Effector memory CD4-positive, alpha-beta T cell (primary cell): ENCODE data around the gene ERCC2.

Source experiments
- DNase-seq, 3 donors: peaks; one replicate each; pipeline ENCODE4 v3.0.0-alpha.2; 2020
- H3K27ac ChIP-seq: 2 replicates; pipeline ENCODE4 v1.7.0; 2013; ENCODE audit warnings: mild to moderate bottlenecking, low read length, moderate library complexity; ENCODE audit not compliant: insufficient read depth, poor library complexity, severe bottlenecking
- H3K27me3 ChIP-seq: replicated peaks from 2 replicates; pipeline ENCODE4 v1.7.0; 2013; ENCODE audit warnings: mild to moderate bottlenecking, low read length; ENCODE audit not compliant: insufficient read depth, control insufficient read depth, poor library complexity, severe bottlenecking
- H3K36me3 ChIP-seq: 2 replicates; pipeline ENCODE4 v1.7.0; 2013; ENCODE audit warnings: mild to moderate bottlenecking, low read length, moderate library complexity; ENCODE audit not compliant: control insufficient read depth, insufficient read depth
- H3K4me1 ChIP-seq: 2 replicates; pipeline ENCODE4 v1.7.0; 2013; ENCODE audit warnings: low read length, mild to moderate bottlenecking; ENCODE audit not compliant: control insufficient read depth, insufficient read depth, poor library complexity, severe bottlenecking
- H3K4me3 ChIP-seq: 2 replicates; pipeline ENCODE4 v1.7.0; 2013; ENCODE audit warnings: low read length, low read depth, mild to moderate bottlenecking; ENCODE audit not compliant: insufficient read depth, poor library complexity, severe bottlenecking
- H3K9me3 ChIP-seq: 2 replicates; pipeline ENCODE4 v1.7.0; 2013; ENCODE audit warnings: mild to moderate bottlenecking, low read length, moderate library complexity; ENCODE audit not compliant: control insufficient read depth

Gene ERCC2

GRCh38 chr19:45355910-45356309, 14.5 kb downstream of the ERCC2 start:
- H3K36me3 ChIP-seq = peaks cover 7% of the 10 kb centered on the region
- no peak for DNase-seq
- H3K4me1 ChIP-seq = no peaks in the 10 kb centered on the region
- H3K4me3 ChIP-seq = no peak overlapping the region
- no peak overlapping the region for H3K27ac ChIP-seq
- no peaks in the 10 kb centered on the region for H3K27me3 ChIP-seq
- no peaks in the 10 kb centered on the region for H3K9me3 ChIP-seq

- DNase-seq = no peak
- H3K9me3 ChIP-seq = no peaks in the 10 kb centered on the region
- H3K36me3 ChIP-seq = peaks cover 7% of the 10 kb centered on the region
- no peaks in the 10 kb centered on the region for H3K4me1 ChIP-seq
- no peak overlapping the region for H3K27ac ChIP-seq
- H3K27me3 ChIP-seq = no peaks in the 10 kb centered on the region
- H3K4me3 ChIP-seq = no peak overlapping the region
Observed at GRCh38 chr19:45355402-45355801, 15.0 kb downstream of the ERCC2 start.

GRCh38 chr19:45354241-45354842, 16.0 kb downstream of the ERCC2 start:
- Histone ChIP-seq H3K27ac (no peak overlapping the region), H3K27me3 (no peaks in the 10 kb centered on the region), H3K4me3 (no peak overlapping the region), H3K9me3 (no peaks in the 10 kb centered on the region), H3K36me3 (peaks cover 7% of the 10 kb centered on the region), H3K4me1 (no peaks in the 10 kb centered on the region)
- no peak for DNase-seq

GRCh38 chr19:45352914-45353796, 17.2 kb downstream of the ERCC2 start:
- Histone ChIP-seq H3K27me3 (no peaks in the 10 kb centered on the region), H3K4me3 (no peak overlapping the region), H3K4me1 (no peaks in the 10 kb centered on the region), H3K36me3 (peaks cover 4% of the 10 kb centered on the region), H3K27ac (no peak overlapping the region), H3K9me3 (no peaks in the 10 kb centered on the region)
- DNase-seq = no peak

GRCh38 chr19:45352471-45352870, 17.9 kb downstream of the ERCC2 start:
- Histone ChIP-seq H3K36me3 (peaks cover 4% of the 10 kb centered on the region), H3K4me1 (no peaks in the 10 kb centered on the region), H3K9me3 (no peaks in the 10 kb centered on the region), H3K27me3 (no peaks in the 10 kb centered on the region), H3K27ac (no peak overlapping the region), H3K4me3 (no peak overlapping the region)
- no peak for DNase-seq

- Histone ChIP-seq H3K27me3 (no peaks in the 10 kb centered on the region), H3K9me3 (no peaks in the 10 kb centered on the region), H3K4me1 (no peaks in the 10 kb centered on the region), H3K4me3 (no peak overlapping the region), H3K36me3 (peaks cover 4% of the 10 kb centered on the region), H3K27ac (no peak overlapping the region)
- DNase-seq = no peak
Observed at GRCh38 chr19:45352062-45352461, 18.3 kb downstream of the ERCC2 start.

- no peak overlapping the region for H3K4me3 ChIP-seq
- H3K9me3 ChIP-seq = no peaks in the 10 kb centered on the region
- H3K36me3 ChIP-seq = peaks cover 4% of the 10 kb centered on the region
- peaks cover 1% of the 10 kb centered on the region for H3K27me3 ChIP-seq
- H3K27ac ChIP-seq = no peak overlapping the region
- no peaks in the 10 kb centered on the region for H3K4me1 ChIP-seq
- DNase-seq = no peak
Observed at GRCh38 chr19:45351401-45351952, 18.9 kb downstream of the ERCC2 start.

GRCh38 chr19:45350477-45351058, 19.8 kb downstream of the ERCC2 start:
- H3K4me1 ChIP-seq = no peaks in the 10 kb centered on the region
- no peak overlapping the region for H3K27ac ChIP-seq
- H3K36me3 ChIP-seq = peaks cover 4% of the 10 kb centered on the region
- no peak overlapping the region for H3K4me3 ChIP-seq
- no peaks in the 10 kb centered on the region for H3K9me3 ChIP-seq
- no peak for DNase-seq
- peaks cover 6% of the 10 kb centered on the region for H3K27me3 ChIP-seq

- Histone ChIP-seq H3K36me3 (peaks cover 4% of the 10 kb centered on the region), H3K27me3 (peaks cover 6% of the 10 kb centered on the region)
Observed at GRCh38 chr19:45349430-45349941, 20.9 kb downstream of the ERCC2 start.

GRCh38 chr19:45349126-45349415, 21.3 kb downstream of the ERCC2 start:
- Histone ChIP-seq H3K27ac (no peak overlapping the region), H3K4me1 (no peaks in the 10 kb centered on the region), H3K36me3 (peaks cover 4% of the 10 kb centered on the region), H3K4me3 (no peak overlapping the region), H3K27me3 (peaks cover 6% of the 10 kb centered on the region), H3K9me3 (no peaks in the 10 kb centered on the region)
- DNase-seq = no peak

More at GRCh38 chr19:45349430-45349941, 20.9 kb downstream of the ERCC2 start:
- no peak for DNase-seq
- Histone ChIP-seq H3K9me3 (no peaks in the 10 kb centered on the region), H3K4me1 (no peaks in the 10 kb centered on the region), H3K4me3 (no peak overlapping the region), H3K27ac (no peak overlapping the region)
